Hepatic stellate cell (primary cell): ENCODE data around the gene SCNN1G.
A peak's percentile ranks its signal among the peaks of the same experiment; 100 is the strongest.

ENCODE experiments used
- DNase-seq: peaks from one replicate; pipeline ENCODE4 v3.0.0; 2011; ENCODE audit warnings: low spot score

The SCNN1G gene

GRCh38 chr16:23152386-23153178, 30.0 kb upstream of the SCNN1G start:
- DNase-seq, result no peak

- DNase-seq, result no peak
Measured at GRCh38 chr16:23155445-23156049, 27.0 kb upstream of the SCNN1G start.

GRCh38 chr16:23156110-23156509, 26.4 kb upstream of the SCNN1G start:
- no peak for DNase-seq

GRCh38 chr16:23156946-23157460, 25.5 kb upstream of the SCNN1G start:
- DNase-seq, result no peak

GRCh38 chr16:23158114-23158513, 24.4 kb upstream of the SCNN1G start:
- DNase-seq, result no peak

GRCh38 chr16:23160082-23160481, 22.5 kb upstream of the SCNN1G start:
- DNase-seq, result no peak

- DNase-seq, result no peak
Measured at GRCh38 chr16:23160574-23160973, 22.0 kb upstream of the SCNN1G start.

GRCh38 chr16:23163921-23164320, 18.6 kb upstream of the SCNN1G start:
- no peak for DNase-seq

- no peak for DNase-seq
Measured at GRCh38 chr16:23164736-23165135, 17.8 kb upstream of the SCNN1G start.

- DNase-seq, result no peak
Measured at GRCh38 chr16:23172583-23172982, 10.0 kb upstream of the SCNN1G start.

- no peak for DNase-seq
Measured at GRCh38 chr16:23172994-23173393, 9.6 kb upstream of the SCNN1G start.

GRCh38 chr16:23174622-23175021, 7.9 kb upstream of the SCNN1G start:
- DNase-seq, result no peak

GRCh38 chr16:23175651-23176050, 6.9 kb upstream of the SCNN1G start:
- no peak for DNase-seq

- DNase-seq, result no peak
Measured at GRCh38 chr16:23181506-23181905, 1.0 kb upstream of the SCNN1G start.

GRCh38 chr16:23182206-23182678, 303 bp upstream of the SCNN1G start:
- peak; percentile 80 for DNase-seq

- DNase-seq, result no peak
Measured at GRCh38 chr16:23183543-23183862, 958 bp downstream of the SCNN1G start.

- no peak for DNase-seq
Measured at GRCh38 chr16:23185656-23186055, 3.1 kb downstream of the SCNN1G start.

- no peak for DNase-seq
Measured at GRCh38 chr16:23186171-23186570, 3.6 kb downstream of the SCNN1G start.

GRCh38 chr16:23187341-23187740, 4.8 kb downstream of the SCNN1G start:
- no peak for DNase-seq

- DNase-seq, result no peak
Measured at GRCh38 chr16:23188911-23189310, 6.4 kb downstream of the SCNN1G start.

GRCh38 chr16:23194497-23195221, 12.1 kb downstream of the SCNN1G start:
- DNase-seq, result no peak

GRCh38 chr16:23195366-23195978, 12.9 kb downstream of the SCNN1G start:
- no peak for DNase-seq
